ENCODE data around the gene PI4KA. TPM values are rescaled to one million over a fixed set of nuclear protein-coding genes. Genes with fewer than 3 reads are reported as not detected.

The PI4KA gene
- total RNA-seq, 4 donors from 2014 or later = 67.3 to 92.9 (median 76.5) TPM

GRCh38 chr22:20720692-20721408 lies 137.8 kb downstream of the PI4KA start:
- TF ChIP-seq, protein P1, sequence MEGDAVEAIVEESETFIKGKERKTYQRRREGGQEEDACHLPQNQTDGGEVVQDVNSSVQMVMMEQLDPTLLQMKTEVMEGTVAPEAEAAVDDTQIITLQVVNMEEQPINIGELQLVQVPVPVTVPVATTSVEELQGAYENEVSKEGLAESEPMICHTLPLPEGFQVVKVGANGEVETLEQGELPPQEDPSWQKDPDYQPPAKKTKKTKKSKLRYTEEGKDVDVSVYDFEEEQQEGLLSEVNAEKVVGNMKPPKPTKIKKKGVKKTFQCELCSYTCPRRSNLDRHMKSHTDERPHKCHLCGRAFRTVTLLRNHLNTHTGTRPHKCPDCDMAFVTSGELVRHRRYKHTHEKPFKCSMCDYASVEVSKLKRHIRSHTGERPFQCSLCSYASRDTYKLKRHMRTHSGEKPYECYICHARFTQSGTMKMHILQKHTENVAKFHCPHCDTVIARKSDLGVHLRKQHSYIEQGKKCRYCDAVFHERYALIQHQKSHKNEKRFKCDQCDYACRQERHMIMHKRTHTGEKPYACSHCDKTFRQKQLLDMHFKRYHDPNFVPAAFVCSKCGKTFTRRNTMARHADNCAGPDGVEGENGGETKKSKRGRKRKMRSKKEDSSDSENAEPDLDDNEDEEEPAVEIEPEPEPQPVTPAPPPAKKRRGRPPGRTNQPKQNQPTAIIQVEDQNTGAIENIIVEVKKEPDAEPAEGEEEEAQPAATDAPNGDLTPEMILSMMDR (IDR thresholded peaks at IDR 0.05; ENCODE audit: low read depth) = no peak

GRCh38 chr22:20677684-20678242 lies 180.8 kb downstream of the PI4KA start:
- TF ChIP-seq, protein P1 (IDR thresholded peaks at IDR 0.05; ENCODE audit: low read depth) = no peak

GRCh38 chr22:20674998-20675397 lies 183.6 kb downstream of the PI4KA start:
- TF ChIP-seq, protein P1 (IDR thresholded peaks at IDR 0.05; ENCODE audit: low read depth) = no peak

- TF ChIP-seq, protein P1 (IDR thresholded peaks at IDR 0.05; ENCODE audit: low read depth) = no peak
Measured at GRCh38 chr22:20673295-20674195, 185.1 kb downstream of the PI4KA start.

DNA sequence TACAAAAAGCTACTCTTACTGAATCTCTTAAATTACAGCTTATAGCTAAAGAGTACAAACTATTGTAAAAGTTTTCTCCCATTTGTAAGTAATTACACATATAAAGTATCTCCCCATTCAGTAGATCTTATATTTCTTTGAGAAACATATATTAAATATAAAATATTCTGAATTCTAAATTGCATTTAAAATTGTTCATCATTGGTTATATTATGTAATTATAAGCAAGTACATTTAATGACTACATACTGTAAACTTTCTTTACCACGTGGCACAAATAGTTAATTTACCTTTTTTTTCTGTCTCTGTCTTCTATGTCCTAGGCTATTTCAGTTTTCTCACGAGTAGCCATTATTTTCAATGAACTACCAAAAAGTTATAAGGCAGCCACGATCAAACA lies 185.9 kb downstream of the PI4KA start:
- TF ChIP-seq, protein P1 (IDR thresholded peaks at IDR 0.05; ENCODE audit: low read depth) = no peak

- TF ChIP-seq, protein P1 (IDR thresholded peaks at IDR 0.05; ENCODE audit: low read depth) = no peak
Measured at GRCh38 chr22:20672082-20672424, 186.6 kb downstream of the PI4KA start.

Measured in subcutaneous adipose tissue (tissue), 4 donors.